GM21576 (cell line): Measurements from ENCODE around the gene RPA1.
A peak's percentile ranks its signal among the peaks of the same experiment; 100 is the strongest.
"Not testable (repeated sequence)": the region's sequence is repeated elsewhere in the genome, so short reads cannot be mapped to it uniquely, and the experiment has no call there.

Experiments used
- ATAC-seq: cut with Tn5 transposase; IDR thresholded peaks from one replicate; pipeline ENCODE4 v1.9.1; 2021; ENCODE audit warnings: mild to moderate bottlenecking, moderate library complexity; ENCODE audit not compliant: unreplicated experiment

RPA1 gene

GRCh38 chr17:1810450-1811103, 19.2 kb upstream of the RPA1 start:
- no peak for ATAC-seq

GRCh38 chr17:1813088-1813487, 16.7 kb upstream of the RPA1 start:
- ATAC-seq = no peak

- ATAC-seq = no peak
These were observed 9.1 kb upstream of the RPA1 start for GRCh38 chr17:1820528-1821252.

- peak; percentile 2 for ATAC-seq
These were observed 601 bp upstream of the RPA1 start for GRCh38 chr17:1829216-1829591.

- ATAC-seq = no peak
These were observed 483 bp downstream of the RPA1 start for GRCh38 chr17:1830288-1830687.

- no peak for ATAC-seq
These were observed 4.8 kb downstream of the RPA1 start for GRCh38 chr17:1834380-1835149.

- no peak for ATAC-seq
These were observed 9.7 kb downstream of the RPA1 start for GRCh38 chr17:1839516-1839915.

GRCh38 chr17:1843947-1844346, 14.1 kb downstream of the RPA1 start:
- no peak for ATAC-seq

- no peak for ATAC-seq
These were observed 17.4 kb downstream of the RPA1 start for GRCh38 chr17:1847191-1847590.

- ATAC-seq = no peak
These were observed 22.5 kb downstream of the RPA1 start for GRCh38 chr17:1852327-1852726.

- ATAC-seq = no peak
These were observed 23.9 kb downstream of the RPA1 start for GRCh38 chr17:1853698-1854097.

GRCh38 chr17:1856462-1856861, 26.7 kb downstream of the RPA1 start:
- not testable (repeated sequence) for ATAC-seq

GRCh38 chr17:1860978-1861377, 31.2 kb downstream of the RPA1 start:
- no peak for ATAC-seq

- no peak for ATAC-seq
These were observed 31.7 kb downstream of the RPA1 start for GRCh38 chr17:1861391-1862010.

- no peak for ATAC-seq
These were observed 35.6 kb downstream of the RPA1 start for GRCh38 chr17:1865252-1866037.

- no peak for ATAC-seq
These were observed 37.5 kb downstream of the RPA1 start for GRCh38 chr17:1867307-1867706.

GRCh38 chr17:1868090-1868489, 38.3 kb downstream of the RPA1 start:
- ATAC-seq = no peak

- ATAC-seq = no peak
These were observed 40.8 kb downstream of the RPA1 start for GRCh38 chr17:1870592-1870991.

- ATAC-seq = no peak
These were observed 42.0 kb downstream of the RPA1 start for GRCh38 chr17:1871756-1872155.

GRCh38 chr17:1872254-1872653, 42.4 kb downstream of the RPA1 start:
- no peak for ATAC-seq

GRCh38 chr17:1872976-1873375, 43.2 kb downstream of the RPA1 start:
- ATAC-seq = no peak
